Measurements from ENCODE around the gene ODAD4.
A peak's percentile ranks its signal among the peaks of the same experiment; 100 is the strongest.
"Not testable (repeated sequence)": the region's sequence is repeated elsewhere in the genome, so short reads cannot be mapped to it uniquely, and the experiment has no call there.

Gene ODAD4

GRCh38 chr17:41925991-41926590 is 4.3 kb upstream of the ODAD4 start:
- H2AFZ ChIP-seq (ENCODE audit: low read length, unreplicated experiment), result no peak overlapping the region
- peaks cover 14% of the 10 kb centered on the region for H3K4me1 ChIP-seq (ENCODE audit: control insufficient read depth, insufficient read depth, low read length, unreplicated experiment)
- H3K27ac ChIP-seq (ENCODE audit: low read depth, low read length), result no peak overlapping the region

GRCh38 chr17:41928693-41929251 is 1.6 kb upstream of the ODAD4 start:
- Histone ChIP-seq H3K79me2 (ENCODE audit: control insufficient read depth, insufficient read depth, low read length, unreplicated experiment) (peaks cover 4% of the 10 kb centered on the region), H3K27ac (ENCODE audit: low read depth, low read length) (peak overlapping the region; percentile 86; the same call in 1 of the 2 replicates), H3K4me3 (ENCODE audit: low read depth, low read length) (peak overlapping the region; percentile 84; the same call in 1 of the 2 replicates), H2AFZ (ENCODE audit: low read length, unreplicated experiment) (no peak overlapping the region), H3K36me3 (ENCODE audit: insufficient read depth, low read length) (no peaks in the 10 kb centered on the region), H3K4me1 (ENCODE audit: control insufficient read depth, insufficient read depth, low read length, unreplicated experiment) (peaks cover 14% of the 10 kb centered on the region), H3K27me3 (ENCODE audit: insufficient read depth, low read length) (no peaks in the 10 kb centered on the region)

More at GRCh38 chr17:41925991-41926590, 4.3 kb upstream of the ODAD4 start:
- Histone ChIP-seq H3K79me2 (ENCODE audit: control insufficient read depth, insufficient read depth, low read length, unreplicated experiment) (peaks cover 4% of the 10 kb centered on the region), H3K36me3 (ENCODE audit: insufficient read depth, low read length) (no peaks in the 10 kb centered on the region), H3K4me3 (ENCODE audit: low read depth, low read length) (no peak overlapping the region), H3K27me3 (ENCODE audit: insufficient read depth, low read length) (no peaks in the 10 kb centered on the region)

- not testable (repeated sequence) for H3K36me3 ChIP-seq (ENCODE audit: insufficient read depth, low read length); H3K79me2 ChIP-seq (ENCODE audit: control insufficient read depth, insufficient read depth, low read length, unreplicated experiment); H3K27me3 ChIP-seq (ENCODE audit: insufficient read depth, low read length)
- Histone ChIP-seq H3K27ac (ENCODE audit: low read depth, low read length) (peak overlapping the region; percentile 86), H2AFZ (ENCODE audit: low read length, unreplicated experiment) (peak overlapping the region; percentile 100), H3K4me3 (ENCODE audit: low read depth, low read length) (peak overlapping the region; percentile 84), H3K4me1 (ENCODE audit: control insufficient read depth, insufficient read depth, low read length, unreplicated experiment) (peaks cover 14% of the 10 kb centered on the region)
Measured at GRCh38 chr17:41930833-41931156, 378 bp downstream of the ODAD4 start.

- not testable (repeated sequence) for H3K4me3 ChIP-seq (ENCODE audit: low read depth, low read length); H3K36me3 ChIP-seq (ENCODE audit: insufficient read depth, low read length); H3K79me2 ChIP-seq (ENCODE audit: control insufficient read depth, insufficient read depth, low read length, unreplicated experiment); H3K27ac ChIP-seq (ENCODE audit: low read depth, low read length); H3K27me3 ChIP-seq (ENCODE audit: insufficient read depth, low read length); H2AFZ ChIP-seq (ENCODE audit: low read length, unreplicated experiment)
- H3K4me1 ChIP-seq (ENCODE audit: control insufficient read depth, insufficient read depth, low read length, unreplicated experiment), result peaks cover 14% of the 10 kb centered on the region
Measured at GRCh38 chr17:41931715-41932114, 1.3 kb downstream of the ODAD4 start.

GRCh38 chr17:41932816-41933389 is 2.5 kb downstream of the ODAD4 start:
- Histone ChIP-seq H3K27ac (ENCODE audit: low read depth, low read length) (no peak overlapping the region), H3K79me2 (ENCODE audit: control insufficient read depth, insufficient read depth, low read length, unreplicated experiment) (peaks cover 4% of the 10 kb centered on the region), H3K36me3 (ENCODE audit: insufficient read depth, low read length) (no peaks in the 10 kb centered on the region), H3K4me3 (ENCODE audit: low read depth, low read length) (no peak overlapping the region), H3K27me3 (ENCODE audit: insufficient read depth, low read length) (no peaks in the 10 kb centered on the region), H2AFZ (ENCODE audit: low read length, unreplicated experiment) (no peak overlapping the region), H3K4me1 (ENCODE audit: control insufficient read depth, insufficient read depth, low read length, unreplicated experiment) (peaks cover 14% of the 10 kb centered on the region)

- H3K4me3 ChIP-seq (ENCODE audit: low read depth, low read length), result no peak overlapping the region
- H3K79me2 ChIP-seq (ENCODE audit: control insufficient read depth, insufficient read depth, low read length, unreplicated experiment), result no peaks in the 10 kb centered on the region
- no peaks in the 10 kb centered on the region for H3K36me3 ChIP-seq (ENCODE audit: insufficient read depth, low read length)
- H3K27ac ChIP-seq (ENCODE audit: low read depth, low read length), result no peak overlapping the region
- H3K4me1 ChIP-seq (ENCODE audit: control insufficient read depth, insufficient read depth, low read length, unreplicated experiment), result no peaks in the 10 kb centered on the region
- no peaks in the 10 kb centered on the region for H3K27me3 ChIP-seq (ENCODE audit: insufficient read depth, low read length)
- H2AFZ ChIP-seq (ENCODE audit: low read length, unreplicated experiment), result no peak overlapping the region
Measured at GRCh38 chr17:41935641-41936040, 5.2 kb downstream of the ODAD4 start.

GRCh38 chr17:41937970-41938954 is 7.8 kb downstream of the ODAD4 start:
- H2AFZ ChIP-seq (ENCODE audit: low read length, unreplicated experiment), result no peak overlapping the region
- H3K27ac ChIP-seq (ENCODE audit: low read depth, low read length), result no peak overlapping the region
- no peak overlapping the region for H3K4me3 ChIP-seq (ENCODE audit: low read depth, low read length)
- H3K36me3 ChIP-seq (ENCODE audit: insufficient read depth, low read length), result no peaks in the 10 kb centered on the region
- no peaks in the 10 kb centered on the region for H3K4me1 ChIP-seq (ENCODE audit: control insufficient read depth, insufficient read depth, low read length, unreplicated experiment)
- H3K27me3 ChIP-seq (ENCODE audit: insufficient read depth, low read length), result no peaks in the 10 kb centered on the region
- H3K79me2 ChIP-seq (ENCODE audit: control insufficient read depth, insufficient read depth, low read length, unreplicated experiment), result no peaks in the 10 kb centered on the region

- Histone ChIP-seq H3K27ac (ENCODE audit: low read depth, low read length) (no peak overlapping the region), H2AFZ (ENCODE audit: low read length, unreplicated experiment) (no peak overlapping the region), H3K79me2 (ENCODE audit: control insufficient read depth, insufficient read depth, low read length, unreplicated experiment) (no peaks in the 10 kb centered on the region), H3K4me1 (ENCODE audit: control insufficient read depth, insufficient read depth, low read length, unreplicated experiment) (no peaks in the 10 kb centered on the region), H3K4me3 (ENCODE audit: low read depth, low read length) (no peak overlapping the region), H3K36me3 (ENCODE audit: insufficient read depth, low read length) (no peaks in the 10 kb centered on the region), H3K27me3 (ENCODE audit: insufficient read depth, low read length) (no peaks in the 10 kb centered on the region)
Measured at GRCh38 chr17:41939044-41939692, 8.8 kb downstream of the ODAD4 start.

- Histone ChIP-seq H3K4me3 (ENCODE audit: low read depth, low read length) (no peak overlapping the region), H3K27ac (ENCODE audit: low read depth, low read length) (no peak overlapping the region), H3K4me1 (ENCODE audit: control insufficient read depth, insufficient read depth, low read length, unreplicated experiment) (no peaks in the 10 kb centered on the region), H3K79me2 (ENCODE audit: control insufficient read depth, insufficient read depth, low read length, unreplicated experiment) (no peaks in the 10 kb centered on the region), H2AFZ (ENCODE audit: low read length, unreplicated experiment) (no peak overlapping the region), H3K27me3 (ENCODE audit: insufficient read depth, low read length) (no peaks in the 10 kb centered on the region), H3K36me3 (ENCODE audit: insufficient read depth, low read length) (no peaks in the 10 kb centered on the region)
Measured at GRCh38 chr17:41939693-41940090, 9.3 kb downstream of the ODAD4 start.

- no peaks in the 10 kb centered on the region for H3K4me1 ChIP-seq (ENCODE audit: control insufficient read depth, insufficient read depth, low read length, unreplicated experiment)
- no peak overlapping the region for H3K4me3 ChIP-seq (ENCODE audit: low read depth, low read length)
- no peak overlapping the region for H3K27ac ChIP-seq (ENCODE audit: low read depth, low read length)
- H3K79me2 ChIP-seq (ENCODE audit: control insufficient read depth, insufficient read depth, low read length, unreplicated experiment), result no peaks in the 10 kb centered on the region
- no peaks in the 10 kb centered on the region for H3K27me3 ChIP-seq (ENCODE audit: insufficient read depth, low read length)
- no peaks in the 10 kb centered on the region for H3K36me3 ChIP-seq (ENCODE audit: insufficient read depth, low read length)
- H2AFZ ChIP-seq (ENCODE audit: low read length, unreplicated experiment), result no peak overlapping the region
Measured at GRCh38 chr17:41941168-41941567, 10.8 kb downstream of the ODAD4 start.

Data from ACC112 (cell line).